Fibroblast of skin of scalp (primary cell): ENCODE results near the gene MAST3.

ENCODE experiments used
- DNase-seq: peaks from one replicate; pipeline ENCODE4 v3.0.0-alpha.2; 2013

The MAST3 gene

GRCh38 chr19:18191640-18192062, 94.1 kb downstream of the MAST3 start:
- no peak for DNase-seq

- DNase-seq, result peak; percentile 100
Measured at GRCh38 chr19:18192673-18193387, 95.3 kb downstream of the MAST3 start, which contains the start of gene MPV17L2. Gene MPV17L2, plus strand, starts transcription at chr19:18193218. Its CDS starts 64 bp downstream, at chr19:18193282.

GRCh38 chr19:18193388-18194180, 96.0 kb downstream of the MAST3 start:
- DNase-seq, result no peak

- DNase-seq, result no peak
Measured at GRCh38 chr19:18194181-18194530, 96.6 kb downstream of the MAST3 start.

GRCh38 chr19:18194554-18195238, 97.1 kb downstream of the MAST3 start:
- no peak for DNase-seq

- no peak for DNase-seq
Measured at GRCh38 chr19:18196511-18196845, 98.9 kb downstream of the MAST3 start.

GRCh38 chr19:18197306-18197705, 99.7 kb downstream of the MAST3 start:
- no peak for DNase-seq

GRCh38 chr19:18197941-18198340, 100.4 kb downstream of the MAST3 start:
- no peak for DNase-seq

GRCh38 chr19:18198374-18198773, 100.8 kb downstream of the MAST3 start:
- no peak for DNase-seq
